ENCODE data around the gene GJC2. TPM values are rescaled to one million over a fixed set of nuclear protein-coding genes. Genes with fewer than 3 reads are reported as not detected.

Gene GJC2
- total RNA-seq, 1 donor from 2014 or later, result 6.0 TPM

DNA sequence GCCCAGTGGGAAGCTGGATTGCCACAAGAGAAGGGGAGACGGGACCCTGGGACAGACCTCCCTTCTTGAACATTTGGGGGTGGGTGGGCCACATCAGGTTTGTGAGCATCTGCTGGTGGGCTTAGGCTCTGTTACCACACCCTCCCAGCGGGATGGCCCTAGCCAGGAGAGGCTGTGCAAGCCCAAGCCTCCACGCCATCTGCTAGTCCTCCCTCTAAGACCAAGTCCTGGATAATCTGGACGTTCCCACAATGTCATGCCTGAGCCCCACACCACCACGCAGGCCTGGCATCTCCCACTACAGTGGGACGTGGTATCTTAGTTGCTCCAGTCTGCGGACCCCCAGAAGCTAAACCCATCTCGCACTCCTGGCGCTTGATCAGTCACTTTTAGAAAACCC is 12.1 kb downstream of the GJC2 start:
- TF ChIP-seq, protein P1, sequence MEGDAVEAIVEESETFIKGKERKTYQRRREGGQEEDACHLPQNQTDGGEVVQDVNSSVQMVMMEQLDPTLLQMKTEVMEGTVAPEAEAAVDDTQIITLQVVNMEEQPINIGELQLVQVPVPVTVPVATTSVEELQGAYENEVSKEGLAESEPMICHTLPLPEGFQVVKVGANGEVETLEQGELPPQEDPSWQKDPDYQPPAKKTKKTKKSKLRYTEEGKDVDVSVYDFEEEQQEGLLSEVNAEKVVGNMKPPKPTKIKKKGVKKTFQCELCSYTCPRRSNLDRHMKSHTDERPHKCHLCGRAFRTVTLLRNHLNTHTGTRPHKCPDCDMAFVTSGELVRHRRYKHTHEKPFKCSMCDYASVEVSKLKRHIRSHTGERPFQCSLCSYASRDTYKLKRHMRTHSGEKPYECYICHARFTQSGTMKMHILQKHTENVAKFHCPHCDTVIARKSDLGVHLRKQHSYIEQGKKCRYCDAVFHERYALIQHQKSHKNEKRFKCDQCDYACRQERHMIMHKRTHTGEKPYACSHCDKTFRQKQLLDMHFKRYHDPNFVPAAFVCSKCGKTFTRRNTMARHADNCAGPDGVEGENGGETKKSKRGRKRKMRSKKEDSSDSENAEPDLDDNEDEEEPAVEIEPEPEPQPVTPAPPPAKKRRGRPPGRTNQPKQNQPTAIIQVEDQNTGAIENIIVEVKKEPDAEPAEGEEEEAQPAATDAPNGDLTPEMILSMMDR (IDR thresholded peaks at IDR 0.05), result no peak
- H3K9me3 ChIP-seq, result no peaks in the 10 kb centered on the region
- ATAC-seq, result no peak
- intact Hi-C loops (cut with DNase I), result no loop called here
- no peaks in the 10 kb centered on the region for H3K36me3 ChIP-seq
- DNase-seq, result peak; percentile 30
- H3K4me1 ChIP-seq, result peaks cover 47% of the 10 kb centered on the region
- peaks cover 10% of the 10 kb centered on the region for H3K27me3 ChIP-seq (ENCODE audit: low read depth)
- no peak overlapping the region for H3K4me3 ChIP-seq
- H3K27ac ChIP-seq, result peak overlapping the region; percentile 100

- peaks cover 53% of the 10 kb centered on the region for H3K4me1 ChIP-seq
- DNase-seq, result peak; percentile 57
- no peaks in the 10 kb centered on the region for H3K9me3 ChIP-seq
- TF ChIP-seq, protein P1 (IDR thresholded peaks at IDR 0.05), result no peak
- intact Hi-C loops (cut with DNase I), result no loop called here
- no peaks in the 10 kb centered on the region for H3K36me3 ChIP-seq
- no peak overlapping the region for H3K4me3 ChIP-seq
- ATAC-seq, result no peak
- peak overlapping the region; percentile 100 for H3K27ac ChIP-seq
- H3K27me3 ChIP-seq (ENCODE audit: low read depth), result peaks cover 10% of the 10 kb centered on the region
Observed at GRCh38 chr1:228162286-228163006, 12.7 kb downstream of the GJC2 start.

DNA sequence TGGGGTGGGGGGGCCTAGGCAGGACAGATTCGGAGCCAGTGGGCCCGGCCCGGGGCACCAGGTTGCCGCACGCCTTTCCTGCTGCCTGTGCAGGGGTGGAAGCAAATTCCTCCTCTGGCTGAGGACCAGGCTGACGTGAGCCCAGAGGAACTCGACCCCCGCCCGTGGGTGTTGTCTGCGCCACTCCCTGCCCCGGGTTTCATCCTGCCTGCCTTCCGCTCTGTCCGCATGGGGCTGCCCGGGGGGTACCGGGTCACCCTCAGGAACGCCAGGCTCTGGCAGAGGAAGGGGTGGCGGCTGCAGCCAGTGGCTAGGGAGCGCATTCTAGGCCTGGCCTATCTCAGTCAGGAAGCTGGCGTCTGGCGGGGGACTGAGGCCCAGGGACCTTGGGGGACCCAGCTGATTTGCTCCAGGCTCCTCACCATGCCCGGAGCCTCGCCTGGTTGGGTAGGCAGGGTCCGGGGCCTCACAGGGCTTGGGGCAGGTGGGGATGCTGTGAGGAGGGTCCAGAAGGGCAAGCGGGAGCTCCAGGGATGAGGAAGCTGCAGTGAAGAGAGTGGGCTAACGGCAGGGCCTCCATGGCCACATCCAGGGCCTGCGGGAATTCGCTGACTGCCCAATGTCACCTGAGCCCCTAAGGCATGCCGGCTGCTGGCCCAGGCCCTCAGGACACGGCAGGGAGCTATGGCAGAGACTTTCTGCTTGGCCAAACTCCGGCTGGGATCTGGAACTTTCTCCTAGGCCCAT is 13.4 kb downstream of the GJC2 start:
- DNase-seq, result peak; percentile 75
- intact Hi-C loops (cut with DNase I), result no loop called here

DNA sequence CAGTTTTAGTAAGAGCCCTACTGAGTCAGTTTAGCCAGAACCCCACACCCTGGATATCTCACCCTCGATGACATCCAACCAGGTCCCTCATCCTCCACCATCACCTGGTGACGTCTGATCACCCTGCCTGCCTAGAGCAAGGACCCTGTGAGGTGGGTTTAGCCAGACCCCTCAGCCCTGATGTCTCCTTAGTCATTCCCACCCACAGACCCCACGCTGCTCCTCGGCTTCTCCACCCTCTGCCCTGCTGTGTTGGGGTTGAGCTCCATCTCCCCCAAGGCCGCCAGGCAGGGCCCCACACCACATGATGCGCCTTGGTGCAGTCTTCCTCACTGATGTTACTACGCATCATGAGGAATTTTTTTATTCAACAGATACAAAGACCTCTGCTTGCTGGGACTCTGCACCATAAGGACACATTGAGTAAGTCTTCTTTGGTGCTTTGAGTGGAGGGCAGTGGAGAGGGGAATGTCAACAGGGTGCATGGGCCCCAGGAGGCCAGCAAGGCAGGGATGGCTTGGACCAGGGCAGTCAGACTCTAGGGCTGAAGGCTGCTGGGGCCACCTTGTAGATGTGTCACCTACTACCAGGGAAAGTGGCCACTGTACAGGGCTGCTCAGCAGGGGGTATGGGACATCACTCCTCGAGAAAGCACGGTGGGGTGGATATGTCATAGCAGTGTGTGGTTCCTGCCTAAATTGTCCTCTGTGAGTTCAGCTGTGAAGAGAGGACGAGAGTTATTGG is 14.2 kb downstream of the GJC2 start:
- intact Hi-C loops (cut with DNase I), result no loop called here
- peak; percentile 43 for DNase-seq
- no peak overlapping the region for H3K4me3 ChIP-seq
- H3K27me3 ChIP-seq (ENCODE audit: low read depth), result peaks cover 10% of the 10 kb centered on the region
- H3K9me3 ChIP-seq, result no peaks in the 10 kb centered on the region
- H3K27ac ChIP-seq, result peak overlapping the region; percentile 100
- no peak for ATAC-seq
- TF ChIP-seq, protein P1 (IDR thresholded peaks at IDR 0.05), result no peak
- H3K36me3 ChIP-seq, result peaks cover 7% of the 10 kb centered on the region
- H3K4me1 ChIP-seq, result peaks cover 55% of the 10 kb centered on the region

More for the DNA sequence above, 13.4 kb downstream of the GJC2 start:
- Histone ChIP-seq H3K9me3 (no peaks in the 10 kb centered on the region), H3K4me3 (peak overlapping the region; percentile 2), H3K36me3 (peaks cover 5% of the 10 kb centered on the region), H3K27ac (peak overlapping the region; percentile 100), H3K27me3 (ENCODE audit: low read depth) (peaks cover 10% of the 10 kb centered on the region), H3K4me1 (peaks cover 55% of the 10 kb centered on the region)
- TF ChIP-seq, protein P1 (IDR thresholded peaks at IDR 0.05), result no peak
- ATAC-seq, result no peak

- TF ChIP-seq, protein P1 (IDR thresholded peaks at IDR 0.05), result no peak
- H3K36me3 ChIP-seq, result peaks cover 7% of the 10 kb centered on the region
- intact Hi-C loops (cut with DNase I), result no loop called here
- H3K4me3 ChIP-seq, result peak overlapping the region; percentile 77
- peaks cover 8% of the 10 kb centered on the region for H3K27me3 ChIP-seq (ENCODE audit: low read depth)
- ATAC-seq (no peak), DNase-seq (peak; percentile 61)
- H3K4me1 ChIP-seq, result peaks cover 55% of the 10 kb centered on the region
- no peaks in the 10 kb centered on the region for H3K9me3 ChIP-seq
- H3K27ac ChIP-seq, result peak overlapping the region; percentile 100
Observed at GRCh38 chr1:228164561-228165371, 15.0 kb downstream of the GJC2 start.

Data from lower lobe of right lung (tissue), 2 donors.